Retinal pigment epithelial cell (primary cell): ENCODE results near the gene PRSS57.
"Not testable (repeated sequence)": the region's sequence is repeated elsewhere in the genome, so short reads cannot be mapped to it uniquely, and the experiment has no call there.

Experiments used
- DNase-seq: peaks from one replicate; pipeline ENCODE4 v3.0.0-alpha.2; 2010; ENCODE audit warnings: low read depth
- H3K4me3 ChIP-seq: 2 replicates; pipeline ENCODE4 v1.5.1; 2011; ENCODE audit warnings: mild to moderate bottlenecking, low read length, control low read depth, moderate library complexity
- TF ChIP-seq, protein P1 (sequence below): conservative IDR thresholded peaks from 2 replicates; pipeline ENCODE4 v1.5.1; 2011; ENCODE audit warnings: low read depth, low read length, control low read depth, inconsistent platforms

Gene PRSS57

DNA sequence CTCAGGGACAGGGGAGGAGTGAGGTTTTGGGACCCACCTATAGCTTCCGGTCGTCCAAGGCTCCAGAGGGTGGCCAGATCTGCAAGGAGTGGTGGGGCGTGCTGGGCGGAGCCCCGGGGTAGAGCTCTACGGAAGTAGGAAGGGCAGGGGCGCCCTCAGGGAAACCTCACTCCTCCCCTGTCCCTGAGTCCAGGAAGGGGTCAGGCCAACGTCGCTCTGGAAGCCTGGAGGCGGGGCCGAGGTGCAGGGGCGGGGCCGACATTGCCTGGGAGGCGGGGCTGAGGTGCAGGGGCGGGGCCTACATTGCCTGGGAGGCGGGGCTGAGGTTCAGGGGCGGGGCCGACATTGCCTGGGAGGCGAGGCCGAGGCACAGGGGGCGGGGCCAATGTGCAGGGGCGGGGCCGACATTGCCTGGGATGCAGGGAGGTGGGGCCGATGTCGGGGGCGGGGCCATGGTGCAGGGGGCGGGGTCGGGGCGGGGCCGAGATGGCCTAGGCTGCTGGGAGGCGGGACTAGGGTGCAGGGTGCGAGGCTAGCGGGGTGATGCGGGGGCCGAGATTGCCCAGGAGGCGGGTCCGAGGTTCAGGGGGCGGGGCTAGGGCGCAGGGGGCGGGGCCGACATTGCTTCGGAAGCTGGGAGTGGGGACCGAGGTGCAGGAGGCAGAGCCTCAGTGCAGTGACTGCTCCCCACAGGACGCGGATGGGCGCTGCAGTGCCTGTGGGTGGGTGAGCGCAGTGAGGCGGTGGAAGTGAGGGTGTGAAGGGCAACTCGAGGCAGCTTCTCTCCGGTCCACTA is 8.6 kb upstream of the PRSS57 start:
- TF ChIP-seq, protein P1, sequence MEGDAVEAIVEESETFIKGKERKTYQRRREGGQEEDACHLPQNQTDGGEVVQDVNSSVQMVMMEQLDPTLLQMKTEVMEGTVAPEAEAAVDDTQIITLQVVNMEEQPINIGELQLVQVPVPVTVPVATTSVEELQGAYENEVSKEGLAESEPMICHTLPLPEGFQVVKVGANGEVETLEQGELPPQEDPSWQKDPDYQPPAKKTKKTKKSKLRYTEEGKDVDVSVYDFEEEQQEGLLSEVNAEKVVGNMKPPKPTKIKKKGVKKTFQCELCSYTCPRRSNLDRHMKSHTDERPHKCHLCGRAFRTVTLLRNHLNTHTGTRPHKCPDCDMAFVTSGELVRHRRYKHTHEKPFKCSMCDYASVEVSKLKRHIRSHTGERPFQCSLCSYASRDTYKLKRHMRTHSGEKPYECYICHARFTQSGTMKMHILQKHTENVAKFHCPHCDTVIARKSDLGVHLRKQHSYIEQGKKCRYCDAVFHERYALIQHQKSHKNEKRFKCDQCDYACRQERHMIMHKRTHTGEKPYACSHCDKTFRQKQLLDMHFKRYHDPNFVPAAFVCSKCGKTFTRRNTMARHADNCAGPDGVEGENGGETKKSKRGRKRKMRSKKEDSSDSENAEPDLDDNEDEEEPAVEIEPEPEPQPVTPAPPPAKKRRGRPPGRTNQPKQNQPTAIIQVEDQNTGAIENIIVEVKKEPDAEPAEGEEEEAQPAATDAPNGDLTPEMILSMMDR, result no peak
- no peak overlapping the region for H3K4me3 ChIP-seq
- no peak for DNase-seq

DNA sequence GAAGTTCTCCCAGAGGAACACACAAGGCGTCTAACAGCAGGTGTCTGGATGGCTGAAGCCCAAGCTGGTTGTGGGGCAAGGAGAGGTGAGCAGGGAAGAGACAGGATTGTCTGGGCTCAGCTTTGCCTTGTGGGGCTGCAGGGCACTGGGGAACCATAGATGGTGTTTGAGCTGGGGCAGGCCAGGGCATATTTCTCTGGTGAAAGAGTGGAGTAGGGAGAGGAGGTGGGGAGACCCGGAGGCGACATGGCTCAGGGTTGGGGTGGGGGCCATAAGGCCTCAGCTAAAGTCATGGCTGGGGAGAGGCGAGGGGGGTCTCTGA is 8.0 kb upstream of the PRSS57 start:
- no peak for DNase-seq
- TF ChIP-seq, protein P1, result no peak
- H3K4me3 ChIP-seq, result no peak overlapping the region

DNA sequence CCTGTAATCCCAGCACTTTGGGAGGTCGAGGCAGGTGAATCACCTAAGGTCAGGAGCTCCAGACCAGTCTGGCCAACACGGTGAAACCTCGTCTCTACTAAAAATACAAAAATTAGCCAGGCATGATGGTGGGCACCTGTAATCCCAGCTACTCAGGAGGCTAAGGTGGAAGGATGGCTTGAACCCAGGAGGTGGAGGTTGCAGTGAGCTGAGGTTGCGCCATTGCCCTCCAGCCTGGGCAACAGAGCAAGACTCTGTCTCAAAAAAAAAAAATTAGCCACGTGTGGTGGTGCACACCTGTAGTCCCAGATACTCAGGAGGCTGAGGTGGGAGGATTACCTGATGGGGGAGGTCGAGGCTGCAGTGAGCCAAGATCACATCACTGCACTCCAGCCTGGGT is 7.6 kb upstream of the PRSS57 start:
- not testable (repeated sequence) for H3K4me3 ChIP-seq, DNase-seq

DNA sequence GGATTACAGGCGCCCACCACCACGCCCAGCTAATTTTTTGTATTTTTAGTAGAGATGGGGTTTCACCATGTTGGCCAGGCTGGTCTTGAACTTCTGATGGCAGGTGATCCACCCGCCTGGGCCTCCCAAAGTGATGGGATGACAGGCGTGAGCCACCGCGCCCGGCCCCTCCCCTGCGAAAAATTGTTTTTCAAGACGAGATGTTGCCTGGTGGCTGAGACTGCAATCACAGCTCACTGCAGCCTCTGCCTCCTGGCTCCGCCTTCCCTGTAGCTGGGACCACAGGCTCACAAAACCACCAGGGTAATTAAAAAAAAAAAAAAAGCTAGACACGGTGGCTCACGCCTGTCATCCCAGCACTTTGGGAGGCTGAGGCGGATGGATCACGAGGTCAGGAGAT is 4.6 kb upstream of the PRSS57 start:
- not testable (repeated sequence) for DNase-seq, H3K4me3 ChIP-seq

DNA sequence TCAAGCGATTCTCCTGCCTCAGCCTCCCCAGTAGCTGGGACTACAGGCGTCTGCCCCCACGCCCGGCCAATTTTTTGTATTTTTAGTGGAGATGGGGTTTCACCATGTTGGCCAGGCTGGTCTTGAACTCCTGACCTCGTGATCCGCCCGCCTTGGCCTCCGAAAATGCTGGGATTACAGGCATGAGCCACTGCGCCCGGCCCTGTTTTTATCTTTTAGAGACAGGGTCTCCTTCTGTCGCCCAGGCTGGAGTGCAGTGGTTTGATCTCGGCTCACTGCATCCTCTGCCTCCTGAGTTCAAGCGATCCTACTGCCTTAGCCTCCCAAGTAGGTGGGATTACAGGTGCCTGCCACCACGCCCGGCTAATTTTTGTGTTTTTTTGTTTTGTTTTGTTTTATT is 3.3 kb upstream of the PRSS57 start:
- not testable (repeated sequence) for DNase-seq, H3K4me3 ChIP-seq

DNA sequence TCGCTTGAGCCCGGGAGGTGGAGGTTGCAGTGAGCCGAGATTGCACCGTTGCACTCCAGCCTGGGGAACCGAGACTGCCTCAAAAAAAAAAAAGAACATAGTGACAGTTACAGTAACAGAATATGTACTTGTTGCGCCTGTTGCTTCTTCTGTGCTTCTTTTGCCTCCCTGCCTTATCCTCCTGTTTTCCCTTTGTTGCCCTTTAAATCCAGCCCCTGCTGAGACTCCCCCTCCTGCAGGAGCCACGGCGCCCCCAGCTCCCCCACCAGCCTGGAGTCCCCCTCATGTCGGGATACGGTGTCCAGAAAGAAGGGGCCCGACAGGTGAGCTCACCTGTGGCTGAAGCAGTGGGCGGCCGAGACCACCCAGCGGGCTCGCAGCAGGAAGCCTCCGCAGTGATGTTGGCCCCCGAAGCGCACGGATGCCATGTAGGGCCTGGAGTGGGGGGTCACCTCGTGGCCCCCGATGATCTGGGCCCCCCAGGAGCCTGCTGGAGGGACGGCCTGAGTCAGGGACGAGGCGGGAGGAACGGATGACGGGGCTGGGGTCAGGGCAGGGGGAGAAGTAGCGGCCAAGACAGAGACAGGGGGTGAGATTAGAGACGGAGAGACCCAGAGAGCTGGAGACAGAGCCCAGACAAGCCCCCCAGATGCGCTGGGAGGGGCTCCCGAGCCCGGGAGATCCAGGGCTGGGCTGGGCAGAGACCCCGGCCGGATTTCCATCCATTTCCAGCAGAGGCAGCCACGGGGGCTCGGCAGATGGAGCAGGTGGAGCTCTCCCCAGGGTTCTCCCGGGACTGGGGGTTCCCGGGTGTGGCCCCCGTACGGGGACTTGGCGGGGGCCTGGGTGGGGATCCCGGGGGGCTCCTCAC is 536 bp downstream of the PRSS57 start:
- TF ChIP-seq, protein P1, result no peak
- no peak for DNase-seq
- no peak overlapping the region for H3K4me3 ChIP-seq

DNA sequence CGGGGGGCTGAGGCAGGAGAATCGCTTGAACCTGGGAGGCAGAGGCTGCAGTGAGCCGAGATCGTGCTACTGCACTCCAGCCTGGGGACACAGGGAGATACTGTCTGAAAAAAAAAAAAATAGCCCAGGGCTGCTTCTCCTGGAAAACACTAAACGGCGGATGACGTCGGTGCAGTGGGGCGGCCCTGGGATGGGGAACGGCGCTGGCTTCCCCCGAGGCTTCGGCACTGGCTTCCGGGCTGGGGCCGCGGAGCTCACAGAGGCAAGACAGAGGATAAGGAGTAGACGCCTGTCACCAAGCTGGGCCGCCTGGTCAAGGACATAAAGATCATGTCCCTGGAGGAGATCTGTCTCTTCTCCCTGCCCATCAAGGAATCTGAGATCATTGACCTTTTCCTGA is 5.0 kb downstream of the PRSS57 start:
- DNase-seq, result no peak
- H3K4me3 ChIP-seq, result no peak overlapping the region
- TF ChIP-seq, protein P1, result no peak

DNA sequence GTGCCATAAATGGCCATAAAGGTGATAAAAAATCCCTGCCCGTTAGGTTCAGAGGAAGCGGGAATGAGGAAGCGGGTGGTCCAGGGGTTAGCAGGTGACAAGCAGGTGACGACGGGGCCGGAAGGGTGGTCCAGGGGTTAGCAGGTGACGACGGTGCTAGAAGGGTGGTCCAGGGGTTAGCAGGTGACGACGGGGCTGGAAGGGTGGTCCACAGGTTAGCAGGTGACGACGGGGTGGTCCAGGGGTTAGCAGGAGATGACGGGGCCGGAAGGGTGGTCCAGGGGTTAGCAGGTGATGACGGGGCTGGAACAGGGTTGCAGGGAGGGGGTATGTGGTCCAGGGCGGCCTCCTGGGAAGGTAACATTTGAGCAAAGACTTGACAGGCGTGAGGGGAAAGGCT is 6.3 kb downstream of the PRSS57 start:
- H3K4me3 ChIP-seq, result no peak overlapping the region
- TF ChIP-seq, protein P1, result no peak
- DNase-seq, result no peak
